Esophagus muscularis mucosa (tissue), 3 donors: ENCODE results near the gene USF2.

Experiments used
- POLR2A ChIP-seq: fragments of 450-650 bp; IDR thresholded peaks from one replicate; pipeline ENCODE4 v1.6.1; 2017; ENCODE audit warnings: antibody characterized with exemption, moderate library complexity, mild to moderate bottlenecking, low read depth
- POLR2AphosphoS5 ChIP-seq, 2 donors: sonication (generic); formaldehyde crosslinking; IDR thresholded peaks; one replicate each; pipeline ENCODE4 v1.6.1; 2017; ENCODE audit warnings: antibody characterized with exemption in 2 of 2
- TF ChIP-seq, protein P1 (sequence below), 3 experiments: fragments of 200-600 bp in 2 of 3; fragments of 450-650 bp in 1 of 3; sonication (generic) in 2 of 3; IDR thresholded peaks; one replicate each; pipeline ENCODE4 v1.5.1; 2017 to 2019; ENCODE audit warnings: antibody characterized with exemption in 3 of 3, mild to moderate bottlenecking in 2 of 3, moderate library complexity in 1 of 3

GRCh38 chr19:35241417-35241816 lies 27.3 kb upstream of the USF2 start:
- TF ChIP-seq, protein P1, sequence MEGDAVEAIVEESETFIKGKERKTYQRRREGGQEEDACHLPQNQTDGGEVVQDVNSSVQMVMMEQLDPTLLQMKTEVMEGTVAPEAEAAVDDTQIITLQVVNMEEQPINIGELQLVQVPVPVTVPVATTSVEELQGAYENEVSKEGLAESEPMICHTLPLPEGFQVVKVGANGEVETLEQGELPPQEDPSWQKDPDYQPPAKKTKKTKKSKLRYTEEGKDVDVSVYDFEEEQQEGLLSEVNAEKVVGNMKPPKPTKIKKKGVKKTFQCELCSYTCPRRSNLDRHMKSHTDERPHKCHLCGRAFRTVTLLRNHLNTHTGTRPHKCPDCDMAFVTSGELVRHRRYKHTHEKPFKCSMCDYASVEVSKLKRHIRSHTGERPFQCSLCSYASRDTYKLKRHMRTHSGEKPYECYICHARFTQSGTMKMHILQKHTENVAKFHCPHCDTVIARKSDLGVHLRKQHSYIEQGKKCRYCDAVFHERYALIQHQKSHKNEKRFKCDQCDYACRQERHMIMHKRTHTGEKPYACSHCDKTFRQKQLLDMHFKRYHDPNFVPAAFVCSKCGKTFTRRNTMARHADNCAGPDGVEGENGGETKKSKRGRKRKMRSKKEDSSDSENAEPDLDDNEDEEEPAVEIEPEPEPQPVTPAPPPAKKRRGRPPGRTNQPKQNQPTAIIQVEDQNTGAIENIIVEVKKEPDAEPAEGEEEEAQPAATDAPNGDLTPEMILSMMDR (IDR thresholded peaks at IDR 0.05), result no peak
- TF ChIP-seq POLR2A (no peak), POLR2AphosphoS5 (IDR thresholded peaks at IDR 0.05) (no peak)
